HG02938 (cell line): ENCODE results near the gene WDR59.
"Not testable (repeated sequence)": the region's sequence is repeated elsewhere in the genome, so short reads cannot be mapped to it uniquely, and the experiment has no call there.

Experiments
- ATAC-seq: cut with Tn5 transposase; IDR thresholded peaks from one replicate; pipeline ENCODE4 v1.9.1; 2021; ENCODE audit warnings: mild to moderate bottlenecking, moderate library complexity; ENCODE audit not compliant: unreplicated experiment

The WDR59 gene

DNA sequence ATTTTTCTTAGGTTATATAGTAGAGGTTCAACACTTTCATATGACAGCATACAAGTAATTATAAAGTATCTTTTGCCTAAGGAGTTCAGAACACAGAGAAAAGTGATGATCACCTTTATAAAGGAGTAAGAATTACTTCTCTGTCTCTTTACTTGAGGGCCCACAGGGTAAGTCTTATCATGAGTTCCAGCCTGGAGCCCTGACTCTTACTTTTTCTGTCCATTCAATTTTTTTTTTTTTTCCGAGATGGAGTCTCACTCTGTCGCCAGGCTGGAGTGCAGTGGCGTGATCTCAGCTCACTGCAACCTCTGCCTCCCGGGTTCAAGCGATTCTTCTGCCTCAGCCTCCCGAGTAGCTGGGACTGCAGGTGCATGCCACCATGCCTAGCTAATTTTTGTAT, 28.2 kb upstream of the WDR59 start:
- not testable (repeated sequence) for ATAC-seq

DNA sequence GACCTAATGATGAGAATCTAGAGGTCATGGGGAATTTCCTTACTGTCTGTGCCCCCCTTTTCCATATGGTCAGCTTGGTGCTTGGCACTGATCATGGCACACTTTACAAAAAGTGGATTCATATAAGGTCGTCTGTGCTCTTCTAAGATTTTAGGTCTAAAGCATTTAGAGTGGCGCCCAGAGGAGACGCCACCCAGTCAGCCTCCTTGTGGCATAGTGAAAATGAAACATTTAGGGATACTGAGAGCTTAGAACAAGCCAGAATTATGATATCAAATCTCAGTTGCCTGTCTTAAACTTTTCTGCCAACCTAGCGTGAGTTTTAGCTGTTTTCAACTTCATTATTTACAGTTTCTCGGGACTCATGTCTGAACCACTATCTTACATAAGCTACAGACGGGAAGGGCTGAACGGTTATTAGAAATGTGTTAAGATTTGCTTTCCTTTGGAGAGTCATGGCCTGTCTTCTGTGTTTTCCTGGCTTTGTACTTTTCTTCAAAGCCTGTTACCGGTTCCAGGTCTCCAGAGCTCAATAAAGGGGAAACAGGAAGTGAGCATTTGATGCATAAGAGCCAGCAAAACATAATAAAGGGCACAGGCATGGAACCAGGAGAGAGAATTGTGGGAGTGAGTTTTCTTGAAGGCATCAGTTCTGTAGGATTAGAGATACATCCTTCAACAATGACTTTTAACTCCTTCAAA, 27.6 kb upstream of the WDR59 start:
- no peak for ATAC-seq

- ATAC-seq, result peak; percentile 80
These were observed 26.8 kb upstream of the WDR59 start for GRCh38 chr16:75011634-75012307.

- ATAC-seq, result no peak
These were observed 25.5 kb upstream of the WDR59 start for GRCh38 chr16:75010427-75010826.

- no peak for ATAC-seq
These were observed 22.5 kb upstream of the WDR59 start for GRCh38 chr16:75007443-75007842.

DNA sequence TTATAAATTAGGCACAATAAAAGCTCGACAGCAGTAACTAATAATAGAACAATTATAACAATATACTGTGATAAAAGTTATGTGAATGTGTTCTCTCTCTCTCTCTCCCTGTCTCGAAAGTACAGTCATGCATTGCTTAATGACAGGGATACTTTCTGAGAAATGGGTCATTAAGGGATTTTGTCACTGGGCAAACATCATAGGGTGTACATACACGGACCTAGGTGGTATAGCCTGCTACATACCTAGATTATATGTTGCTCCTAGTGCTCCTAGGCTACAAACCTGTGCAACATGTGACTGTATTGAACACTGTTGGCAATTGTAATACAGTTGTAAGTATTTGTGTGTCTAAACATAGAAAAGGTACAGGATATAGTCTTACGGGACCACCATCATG, 20.8 kb upstream of the WDR59 start:
- no peak for ATAC-seq

- no peak for ATAC-seq
These were observed 19.5 kb upstream of the WDR59 start for GRCh38 chr16:75004460-75004859.

- no peak for ATAC-seq
These were observed 19.0 kb upstream of the WDR59 start for GRCh38 chr16:75003931-75004330.

- no peak for ATAC-seq
These were observed 17.6 kb upstream of the WDR59 start for GRCh38 chr16:75002474-75002873.

DNA sequence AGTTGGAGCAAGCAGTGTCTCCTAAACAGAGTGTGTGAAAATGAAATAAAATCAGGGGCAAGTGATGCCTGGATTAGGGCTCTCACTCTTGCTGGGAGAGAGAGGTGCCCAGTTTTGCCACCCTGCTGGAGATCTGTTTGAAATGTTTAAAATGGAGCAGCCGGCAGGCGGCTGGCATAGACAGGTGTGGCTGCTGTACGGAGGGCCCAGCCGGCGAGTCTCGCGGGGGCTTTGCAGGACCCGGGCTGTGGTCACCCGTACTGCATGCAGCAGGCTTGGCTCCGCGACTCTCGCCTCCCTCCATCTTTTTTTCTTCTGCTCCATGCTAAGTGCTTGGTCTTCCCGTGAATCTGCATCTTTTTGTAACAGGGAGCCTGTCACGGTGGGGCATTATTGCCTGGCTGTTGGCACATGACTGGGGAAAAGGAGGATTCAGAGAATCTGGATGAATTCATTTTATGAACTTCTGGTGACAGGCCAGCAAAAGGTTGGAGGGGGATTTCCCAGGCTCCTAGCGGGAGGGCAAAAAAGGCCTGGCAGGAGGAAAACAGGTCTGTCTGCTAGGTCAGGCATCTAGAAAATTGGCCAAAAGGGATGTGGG, 15.7 kb upstream of the WDR59 start:
- ATAC-seq, result no peak

GRCh38 chr16:74999609-75000480, 14.9 kb upstream of the WDR59 start:
- peak; percentile 40 for ATAC-seq

GRCh38 chr16:74999219-74999608, 14.3 kb upstream of the WDR59 start:
- peak; percentile 19 for ATAC-seq

- peak; percentile 63 for ATAC-seq
These were observed 13.7 kb upstream of the WDR59 start, which contains the start of gene ZNRF1 for GRCh38 chr16:74998481-74999218. TSS of gene ZNRF1 (plus strand) at chr16:74999024. CDS start at chr16:74999672, 648 bp downstream.

GRCh38 chr16:74997042-74997491, 12.1 kb upstream of the WDR59 start:
- no peak for ATAC-seq

DNA sequence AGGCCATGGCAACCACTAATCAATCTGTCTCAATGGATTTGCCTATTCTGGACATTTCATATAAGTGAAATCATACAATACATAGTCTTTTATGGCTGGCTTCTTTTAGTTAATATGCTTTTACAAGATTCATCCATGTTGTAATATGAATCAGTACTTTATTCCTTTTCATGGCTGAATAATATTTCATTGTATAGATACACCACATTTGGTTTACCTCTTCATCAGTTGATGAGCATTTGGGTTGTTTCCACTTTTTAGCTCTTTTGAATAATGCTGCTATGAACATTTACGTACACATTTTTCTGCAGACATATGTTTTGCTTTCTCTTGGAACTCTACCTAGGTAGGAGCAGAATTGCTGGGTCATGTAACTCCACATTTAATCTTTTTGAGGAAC, 11.1 kb upstream of the WDR59 start:
- ATAC-seq, result no peak

GRCh38 chr16:74991593-74992403, 6.9 kb upstream of the WDR59 start:
- no peak for ATAC-seq

DNA sequence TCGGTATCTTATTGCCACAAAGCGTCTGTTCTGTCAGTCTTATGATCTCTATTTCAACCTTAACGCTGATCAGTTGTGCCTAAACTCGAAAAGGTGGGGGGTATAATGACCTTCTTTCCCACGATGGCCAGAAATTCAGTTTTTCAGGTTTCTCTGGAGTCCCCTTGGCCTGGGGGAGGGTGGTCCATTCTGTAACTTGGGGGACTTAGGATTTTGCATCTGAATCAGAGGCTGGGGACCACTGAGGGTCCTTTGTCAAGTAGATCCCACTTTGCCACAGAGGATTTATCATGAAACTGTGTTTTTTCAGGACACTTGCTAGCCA, 6.3 kb upstream of the WDR59 start:
- no peak for ATAC-seq

DNA sequence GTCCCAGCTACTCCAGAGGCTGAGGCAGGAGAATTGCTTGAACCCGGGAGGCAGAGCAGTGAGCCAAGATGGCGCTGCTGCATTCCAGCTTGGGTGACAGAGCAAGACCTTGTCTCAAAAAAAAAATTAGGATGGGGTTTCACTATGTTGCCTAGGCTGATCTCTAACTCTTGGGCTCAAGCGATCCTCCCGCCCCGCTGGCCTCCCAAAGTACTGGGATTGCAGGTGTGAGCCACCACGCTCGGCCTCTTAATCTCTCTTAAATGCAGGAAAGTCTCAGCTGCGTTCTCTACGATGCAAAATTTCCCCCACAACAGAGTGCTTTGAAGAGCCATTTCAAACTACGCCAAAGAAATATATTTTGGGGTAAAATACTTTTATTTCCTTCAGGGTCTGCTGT, 5.9 kb upstream of the WDR59 start:
- no peak for ATAC-seq

DNA sequence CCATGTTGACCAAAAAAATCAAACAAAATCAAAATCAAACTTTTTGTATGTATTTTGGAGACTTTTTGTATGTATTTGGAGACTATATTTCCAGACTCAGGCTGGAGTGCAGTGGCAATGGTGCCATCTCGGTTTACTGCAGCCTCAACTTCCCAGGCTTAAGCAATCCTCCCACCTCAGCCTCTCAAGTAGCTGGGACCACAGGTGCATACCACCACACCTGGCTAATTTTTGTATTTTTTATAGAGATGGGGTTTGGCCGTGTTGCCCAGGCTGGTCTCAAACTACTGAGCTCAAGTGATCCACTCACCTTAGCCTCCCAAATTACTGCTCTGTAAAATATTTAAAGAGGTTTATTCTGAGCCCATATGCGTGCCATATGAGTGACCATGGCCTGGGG, 4.9 kb upstream of the WDR59 start:
- ATAC-seq, result not testable (repeated sequence)
